CD4-positive, alpha-beta T cell (primary cell): ENCODE data around the gene RYK. TPM values are rescaled to one million over a fixed set of nuclear protein-coding genes. Genes with fewer than 3 reads are reported as not detected.

Experiments
- ATAC-seq: fragments of 200-7000 bp; cut with Tn5 transposase; one replicate; pipeline ENCODE4 v1.10.0; 2022; ENCODE audit warnings: mild to moderate bottlenecking; ENCODE audit not compliant: poor library complexity
- CTCF ChIA-PET: fragments of 350-600 bp; sonication (Branson Sonifier 250); formaldehyde crosslinking; loops from one replicate; lab custom pipeline; 2021; ENCODE audit warnings: antibody characterized with exemption, inconsistent platforms; lab: Charles Lee
- POLR2A ChIA-PET: fragments of 350-600 bp; sonication (Branson Sonifier 250); formaldehyde crosslinking; loops from one replicate; lab custom pipeline; 2021; ENCODE audit warnings: antibody characterized with exemption, inconsistent platforms; lab: Charles Lee
- DNase-seq, 14 experiments: peaks; one replicate each; pipeline ENCODE4 v3.0.0-alpha.2; 2013 to 2020; ENCODE audit warnings: mixed read lengths in 2 of 14
- H3K27ac ChIP-seq, 2 donors: one replicate each; pipeline versions ENCODE4 v1.5.1 to v1.7.0; 2013; ENCODE audit warnings: low read length in 2 of 2, low read depth in 1 of 2, mild to moderate bottlenecking in 1 of 2
- H3K27me3 ChIP-seq, 2 experiments: 1 replicate in 1 of 2; 2 replicates in 1 of 2; pipeline versions ENCODE4 v1.6.1 to v1.7.0; 2013; ENCODE audit warnings: low read length in 2 of 2, control low read depth in 1 of 2, mild to moderate bottlenecking in 1 of 2, moderate library complexity in 1 of 2; ENCODE audit not compliant: insufficient read depth in 2 of 2, control insufficient read depth in 1 of 2
- H3K36me3 ChIP-seq: one replicate; pipeline ENCODE4 v1.6.1; 2013; ENCODE audit warnings: low read length, control low read depth; ENCODE audit not compliant: insufficient read depth
- H3K4me1 ChIP-seq: one replicate; pipeline ENCODE4 v1.6.1; 2013; ENCODE audit warnings: low read length, control low read depth; ENCODE audit not compliant: insufficient read depth
- H3K4me3 ChIP-seq: one replicate; pipeline ENCODE4 v1.5.1; 2013; ENCODE audit warnings: mild to moderate bottlenecking, low read length, moderate library complexity
- H3K9me3 ChIP-seq, 2 experiments: 1 replicate in 1 of 2; 2 replicates in 1 of 2; pipeline versions ENCODE4 v1.6.1 to v1.7.0; 2013; ENCODE audit warnings: low read length in 2 of 2, mild to moderate bottlenecking in 2 of 2, control low read depth in 1 of 2, moderate library complexity in 1 of 2; ENCODE audit not compliant: control insufficient read depth in 1 of 2, insufficient read depth in 1 of 2
- H3K27ac Mint-ChIP-seq: one replicate; pipeline ENCODE4 v1.8.0; 2020; ENCODE audit warnings: mixed read lengths
- H3K27me3 Mint-ChIP-seq: one replicate; pipeline ENCODE4 v1.8.0; 2021; ENCODE audit warnings: mixed read lengths
- H3K36me3 Mint-ChIP-seq: one replicate; pipeline ENCODE4 v1.8.0; 2021; ENCODE audit warnings: low read depth, mixed read lengths
- H3K4me1 Mint-ChIP-seq: one replicate; pipeline ENCODE4 v1.8.0; 2021; ENCODE audit warnings: low read depth, mixed read lengths
- H3K4me3 Mint-ChIP-seq: one replicate; pipeline ENCODE4 v1.8.0; 2020; ENCODE audit warnings: mild to moderate bottlenecking, mixed read lengths
- H3K9me3 Mint-ChIP-seq: one replicate; pipeline ENCODE4 v1.8.0; 2020; ENCODE audit warnings: mixed read lengths
- CTCF ChIP-seq: fragments of 200-600 bp; IDR thresholded peaks from one replicate; pipeline ENCODE4 v1.8.0; 2022; ENCODE audit warnings: antibody characterized with exemption, mild to moderate bottlenecking
- intact Hi-C, 2 experiments: fragments of 100-400 bp; cut with DNase I in 1 of 2; cut with micrococcal nuclease in 1 of 2; formaldehyde crosslinking; loops; one replicate each; pipeline versions ENCODE4 v1.15.1 to v1.9.0; 2023 to 2025; cut with DNase I, micrococcal nuclease
- total RNA-seq, 174 experiments: library from RNA in 2 of 174; stranded (reverse) in 2 of 174; gene quantifications; one replicate each; pipeline ENCODE4 v1.2.3 and lab custom pipeline; 2021 to 2026

Gene RYK
- total RNA-seq, 2 experiments from 2014 or later: 57.6 to 59.2 TPM

- no peaks in the 10 kb centered on the region for H3K4me1 ChIP-seq
- CTCF ChIA-PET: no interaction called here
- POLR2A ChIA-PET: no interaction called here
- ATAC-seq (no peak), DNase-seq (no peak)
- TF ChIP-seq CTCF: no peak
- no peaks in the 10 kb centered on the region for H3K36me3 ChIP-seq
- Mint-ChIP-seq H3K9me3 (no peaks in the 10 kb centered on the region), H3K27me3 (no peaks in the 10 kb centered on the region), H3K4me3 (no peak overlapping the region), H3K27ac (no peak overlapping the region), H3K4me1 (peaks cover 14% of the 10 kb centered on the region), H3K36me3 (peaks cover 13% of the 10 kb centered on the region)
- H3K9me3 ChIP-seq: no peaks in the 10 kb centered on the region
- intact Hi-C loops: no loop called here
- no peak overlapping the region for H3K27ac ChIP-seq
- H3K4me3 ChIP-seq: no peak overlapping the region
- H3K27me3 ChIP-seq: no peaks in the 10 kb centered on the region
These were observed 103.2 kb downstream of the RYK start for GRCh38 chr3:134147411-134147810.

GRCh38 chr3:134146666-134147065 lies 104.0 kb downstream of the RYK start:
- Histone ChIP-seq H3K36me3 (no peaks in the 10 kb centered on the region), H3K27ac (no peak overlapping the region), H3K4me1 (no peaks in the 10 kb centered on the region), H3K4me3 (no peak overlapping the region), H3K27me3 (no peaks in the 10 kb centered on the region), H3K9me3 (no peaks in the 10 kb centered on the region)
- DNase-seq (no peak), ATAC-seq (no peak)
- Mint-ChIP-seq H3K27me3 (no peaks in the 10 kb centered on the region), H3K27ac (no peak overlapping the region), H3K4me3 (no peak overlapping the region), H3K4me1 (peaks cover 14% of the 10 kb centered on the region), H3K9me3 (peaks cover 4% of the 10 kb centered on the region), H3K36me3 (peaks cover 12% of the 10 kb centered on the region)
- no peak for TF ChIP-seq CTCF
- ChIA-PET POLR2A (no interaction called here), CTCF (no interaction called here)
- intact Hi-C loops: no loop called here

- no peak overlapping the region for H3K4me3 Mint-ChIP-seq
- no peak for TF ChIP-seq CTCF
- Histone ChIP-seq H3K27me3 (no peaks in the 10 kb centered on the region), H3K36me3 (no peaks in the 10 kb centered on the region), H3K27ac (no peak overlapping the region), H3K4me1 (no peaks in the 10 kb centered on the region), H3K9me3 (peaks cover 0 to 1% of the 10 kb centered on the region in 2 experiments), H3K4me3 (no peak overlapping the region)
- CTCF ChIA-PET: no interaction called here
- H3K9me3 Mint-ChIP-seq: peaks cover 4% of the 10 kb centered on the region
- H3K4me1 Mint-ChIP-seq: peaks cover 14% of the 10 kb centered on the region
- intact Hi-C loops: no loop called here
- no peak overlapping the region for H3K27ac Mint-ChIP-seq
- DNase-seq: no peak
- POLR2A ChIA-PET: interaction anchor here (0.6 kb wide), 1 partner anchor 26 kb away, joined by 3 read pairs; no protein-coding TSS in a partner anchor
- peaks cover 20% of the 10 kb centered on the region for H3K36me3 Mint-ChIP-seq
- H3K27me3 Mint-ChIP-seq: no peaks in the 10 kb centered on the region
- ATAC-seq: no peak
These were observed 105.5 kb downstream of the RYK start for GRCh38 chr3:134145183-134145582.
